GM12873 (cell line): Measurements from ENCODE around the gene MAPK1.

Experiments used
- CTCF ChIP-seq: IDR thresholded peaks from 2 replicates; pipeline ENCODE4 v1.5.1; 2012; ENCODE audit warnings: low read depth, mild to moderate bottlenecking, moderate library complexity, low read length, control low read depth; ENCODE audit not compliant: insufficient read depth; ENCODE audit errors: missing control alignments

MAPK1 gene

DNA sequence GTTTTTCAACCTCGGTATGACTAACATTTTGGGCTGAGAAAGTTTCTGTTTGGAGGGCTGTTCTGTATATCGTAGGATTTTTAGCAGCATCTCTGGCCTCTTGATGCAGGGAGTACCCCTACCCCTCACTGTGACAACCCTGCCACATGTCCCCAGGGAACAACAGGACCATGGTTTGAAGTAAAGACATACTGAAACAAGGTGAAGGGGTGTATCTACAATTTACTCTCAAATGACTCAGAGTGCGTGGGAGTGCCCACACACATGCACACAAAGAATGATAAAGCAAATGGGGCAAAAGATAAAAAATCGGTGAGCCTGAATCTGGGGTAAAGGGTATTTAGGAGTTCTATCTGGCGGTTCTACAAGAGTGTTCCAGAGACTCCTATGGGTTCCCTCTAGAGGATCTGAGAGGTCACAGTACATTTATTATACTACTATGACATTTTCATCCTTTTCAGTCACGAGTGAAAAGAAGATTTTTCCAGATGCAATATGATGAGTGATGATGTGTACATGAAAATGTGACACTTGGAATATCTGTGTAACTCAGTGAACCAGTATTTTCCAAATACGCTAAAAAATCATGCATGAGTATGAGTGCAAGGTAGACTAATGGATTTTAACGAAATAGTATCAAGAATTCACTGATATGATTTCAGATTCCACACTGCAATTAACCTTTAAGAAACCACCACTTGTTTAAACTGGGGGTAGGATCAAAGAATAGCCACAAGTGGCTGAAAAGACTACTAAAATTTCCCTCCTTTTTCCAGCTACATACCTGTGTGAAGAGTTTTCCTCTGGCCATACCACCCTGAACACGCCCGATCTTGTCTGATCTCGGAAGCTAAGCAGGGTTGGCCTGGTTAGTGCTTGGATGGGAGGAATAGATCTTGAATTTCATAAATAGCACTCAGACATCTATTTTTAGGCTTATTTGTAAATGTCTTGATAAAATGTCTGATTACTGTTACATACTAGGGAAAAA, 75.5 kb downstream of the MAPK1 start:
- no peak for TF ChIP-seq CTCF

- TF ChIP-seq CTCF, result no peak
Measured at GRCh38 chr22:21790359-21790758, 77.1 kb downstream of the MAPK1 start.

DNA sequence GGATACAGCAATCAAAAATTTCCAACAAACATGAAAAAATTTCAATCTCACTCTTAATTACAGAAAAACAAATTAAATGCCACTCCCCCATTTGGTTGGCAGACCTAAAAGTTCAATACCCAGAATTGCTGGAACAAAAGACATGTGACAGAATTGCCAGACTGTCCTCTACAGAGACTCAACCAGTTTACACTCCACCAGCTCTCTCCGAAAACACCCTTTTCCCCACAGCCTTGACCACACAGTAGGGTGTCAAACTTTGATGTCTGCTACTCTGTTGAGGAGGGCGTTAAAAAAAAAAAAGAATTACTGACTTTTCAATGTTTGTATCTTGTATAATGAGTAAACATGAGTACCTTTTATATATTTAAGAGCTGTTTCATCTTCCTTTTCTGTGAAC, 87.2 kb downstream of the MAPK1 start:
- TF ChIP-seq CTCF, result no peak

DNA sequence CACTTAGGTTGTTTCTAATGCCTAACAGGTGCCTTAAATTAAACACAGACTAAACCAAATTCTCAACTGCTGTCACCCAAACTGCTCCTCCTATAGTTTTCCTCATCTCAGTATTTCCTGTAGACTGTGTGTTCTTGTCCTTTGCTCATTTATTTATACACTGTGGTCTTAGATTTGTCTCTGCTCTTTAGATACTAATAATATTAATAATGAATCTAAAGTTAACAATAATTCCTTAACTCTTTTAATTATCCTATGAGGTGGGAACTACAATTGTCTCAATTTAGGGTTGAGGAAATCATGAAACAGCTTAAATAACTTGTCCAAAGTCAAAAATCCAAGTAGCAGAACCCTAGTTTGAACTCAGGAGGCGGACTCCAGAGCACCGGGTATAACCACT, 88.0 kb downstream of the MAPK1 start:
- TF ChIP-seq CTCF, result no peak

GRCh38 chr22:21778705-21779363, 88.6 kb downstream of the MAPK1 start:
- no peak for TF ChIP-seq CTCF

- TF ChIP-seq CTCF, result no peak
Measured at GRCh38 chr22:21771631-21771976, 95.8 kb downstream of the MAPK1 start.

GRCh38 chr22:21768435-21768834, 99.0 kb downstream of the MAPK1 start:
- TF ChIP-seq CTCF, result no peak
